Lung (tissue), 12 donors: ENCODE measurements around the gene BPIFB6. TPM values are rescaled to one million over a fixed set of nuclear protein-coding genes. Genes with fewer than 3 reads are reported as not detected.

Experiments
- ATAC-seq: fragments of 200-7000 bp; cut with Tn5 transposase; one replicate; pipeline ENCODE4 v1.9.1; 2020; ENCODE audit warnings: moderate number of reproducible peaks; ENCODE audit not compliant: insufficient read depth, low FRiP score
- DNase-seq, 3 donors: peaks; one replicate each; pipeline ENCODE4 v3.0.0-alpha.2; 2013 to 2017
- H3K27ac ChIP-seq, 2 donors: one replicate each; pipeline ENCODE4 v1.5.1; 2013; ENCODE audit warnings: mild to moderate bottlenecking in 2 of 2, moderate library complexity in 2 of 2, control low read depth in 1 of 2, inconsistent platforms in 1 of 2, low read depth in 1 of 2, low read length in 1 of 2
- H3K27me3 ChIP-seq, 3 donors: one replicate each; pipeline ENCODE4 v1.5.1; 2013; ENCODE audit warnings: low read length in 2 of 3; ENCODE audit not compliant: control insufficient read depth in 3 of 3, insufficient read depth in 3 of 3
- H3K36me3 ChIP-seq, 4 donors: one replicate each; pipeline ENCODE4 v1.5.1; 2013; ENCODE audit warnings: low read length in 4 of 4, mild to moderate bottlenecking in 1 of 4, moderate library complexity in 1 of 4; ENCODE audit not compliant: control insufficient read depth in 4 of 4, insufficient read depth in 4 of 4
- H3K4me1 ChIP-seq, 5 donors: one replicate each; pipeline ENCODE4 v1.5.1; 2013; ENCODE audit warnings: low read length in 5 of 5, mild to moderate bottlenecking in 2 of 5, moderate library complexity in 1 of 5; ENCODE audit not compliant: control insufficient read depth in 5 of 5, insufficient read depth in 5 of 5
- H3K4me3 ChIP-seq: one replicate; pipeline ENCODE4 v1.5.1; 2013; ENCODE audit warnings: mild to moderate bottlenecking, control low read depth, moderate library complexity
- H3K9ac ChIP-seq, 2 donors: one replicate each; pipeline ENCODE4 v1.5.1; 2013; ENCODE audit warnings: low read length in 2 of 2, control low read depth in 1 of 2; ENCODE audit not compliant: insufficient read depth in 1 of 2
- H3K9me3 ChIP-seq, 4 donors: one replicate each; pipeline ENCODE4 v1.5.1; 2013; ENCODE audit warnings: low read length in 3 of 4, mild to moderate bottlenecking in 1 of 4, moderate library complexity in 1 of 4; ENCODE audit not compliant: control insufficient read depth in 4 of 4, insufficient read depth in 3 of 4
- CTCF ChIP-seq: IDR thresholded peaks from 2 replicates; pipeline ENCODE4 v1.5.1; 2012; ENCODE audit warnings: mild to moderate bottlenecking; ENCODE audit errors: control extremely low read depth, extremely low read depth
- WGBS, 2 donors: extraction: QIAGEN DNeasy Blood & Tissue Kit; methylation state at CpG; one replicate each; pipeline ENCODE4 v1.1.7; 2013; 5-methylcytosine and 5-hydroxymethylcytosine counted together
- polyA plus RNA-seq, 2 donors: library from polyadenylated mRNA; stranded (reverse); fragments of 200-250 nt; gene quantifications; one replicate each; pipeline ENCODE4 v1.2.1, GENCODE V29; 2013
- total RNA-seq, 2 donors: library from RNA; depleted of rRNA in 1 of 2; stranded (reverse); fragments of >200 nt in 1 of 2; gene quantifications; one replicate each; pipeline ENCODE4 v1.2.1, GENCODE V29; 2014 to 2021
- donor health status: control.
- donor health status: control.
- donor health status: Bipolar disorder and iron deficiency.
- donor health status: healthy.
- donor health status: DM: yes; HTN: yes; CAD: no.

BPIFB6 gene
- total and polyA plus RNA-seq, 4 donors = not detected

- TF ChIP-seq CTCF = no peak
- ATAC-seq (no peak), DNase-seq (no peak)
- Histone ChIP-seq H3K36me3 (no peaks in the 10 kb centered on the region), H3K4me3 (no peak overlapping the region), H3K9me3 (no peaks in the 10 kb centered on the region), H3K27ac (no peak overlapping the region), H3K9ac (no peak overlapping the region), H3K27me3 (peaks cover 0 to 24% (median 3%) of the 10 kb centered on the region in 3 donors), H3K4me1 (no peaks in the 10 kb centered on the region)
- WGBS, 2 donors = 58 to 74% methylated on average over 4 of the region's 4 CpGs
Observed at GRCh38 chr20:33022289-33022688, 9.2 kb upstream of the BPIFB6 start.

GRCh38 chr20:33022694-33023438 lies 8.6 kb upstream of the BPIFB6 start:
- Histone ChIP-seq H3K4me1 (no peaks in the 10 kb centered on the region), H3K36me3 (no peaks in the 10 kb centered on the region), H3K9ac (no peak overlapping the region), H3K27ac (no peak overlapping the region), H3K4me3 (no peak overlapping the region), H3K27me3 (peaks cover 0 to 18% (median 3%) of the 10 kb centered on the region in 3 donors), H3K9me3 (no peaks in the 10 kb centered on the region)
- 79 to 81% methylated on average over 7 of the region's 7 CpGs for WGBS, 2 donors
- DNase-seq (no peak), ATAC-seq (no peak)
- TF ChIP-seq CTCF = no peak

GRCh38 chr20:33023439-33024242 lies 7.8 kb upstream of the BPIFB6 start:
- WGBS, 2 donors = 76 to 78% methylated on average over 6 of the region's 6 CpGs
- H3K4me1 ChIP-seq = no peaks in the 10 kb centered on the region
- ATAC-seq (no peak), DNase-seq (no peak)
- no peak overlapping the region for H3K4me3 ChIP-seq
- no peaks in the 10 kb centered on the region for H3K9me3 ChIP-seq
- peaks cover 0 to 16% (median 3%) of the 10 kb centered on the region in 3 donors for H3K27me3 ChIP-seq
- H3K27ac ChIP-seq = no peak overlapping the region
- no peak for TF ChIP-seq CTCF
- no peak overlapping the region for H3K9ac ChIP-seq
- H3K36me3 ChIP-seq = no peaks in the 10 kb centered on the region
